Activated CD4-positive, alpha-beta memory T cell treated with anti-CD3 and anti-CD28 coated beads for 36 hours (primary cell): Measurements from ENCODE around the gene CELF1. TPM values are rescaled to one million over a fixed set of nuclear protein-coding genes. Genes with fewer than 3 reads are reported as not detected.

Experiments
- CTCF ChIA-PET: fragments of 350-600 bp; sonication (Branson Sonifier 250); formaldehyde crosslinking; loops from one replicate; lab custom pipeline; 2021; ENCODE audit warnings: antibody characterized with exemption, inconsistent platforms; lab: Charles Lee
- POLR2A ChIA-PET: fragments of 350-600 bp; sonication (Branson Sonifier 250); formaldehyde crosslinking; loops from one replicate; lab custom pipeline; 2021; ENCODE audit warnings: antibody characterized with exemption; lab: Charles Lee
- DNase-seq: peaks from one replicate; pipeline ENCODE4 v3.0.0-alpha.2; 2020
- H3K27ac Mint-ChIP-seq: one replicate; pipeline ENCODE4 v1.8.0; 2021; ENCODE audit warnings: mixed read lengths
- H3K27me3 Mint-ChIP-seq: one replicate; pipeline ENCODE4 v1.8.0; 2021; ENCODE audit warnings: mixed read lengths
- H3K36me3 Mint-ChIP-seq: one replicate; pipeline ENCODE4 v1.8.0; 2021; ENCODE audit warnings: mixed read lengths
- H3K4me1 Mint-ChIP-seq: one replicate; pipeline ENCODE4 v1.8.0; 2021; ENCODE audit warnings: low read depth, mixed read lengths
- H3K4me3 Mint-ChIP-seq: one replicate; pipeline ENCODE4 v1.8.0; 2021; ENCODE audit warnings: mild to moderate bottlenecking, mixed read lengths
- H3K9me3 Mint-ChIP-seq: one replicate; pipeline ENCODE4 v1.8.0; 2021; ENCODE audit warnings: mixed read lengths
- intact Hi-C: fragments of 100-400 bp; cut with micrococcal nuclease; formaldehyde crosslinking; loops from one replicate; pipeline ENCODE4 v1.15.1; 2023
- total RNA-seq, 2 experiments: library from RNA; stranded (reverse); gene quantifications; one replicate each; pipeline ENCODE4 v1.2.3, GENCODE V29; 2021

CELF1 gene
- total RNA-seq, 2 experiments from 2014 or later, result 103 to 115 TPM

DNA sequence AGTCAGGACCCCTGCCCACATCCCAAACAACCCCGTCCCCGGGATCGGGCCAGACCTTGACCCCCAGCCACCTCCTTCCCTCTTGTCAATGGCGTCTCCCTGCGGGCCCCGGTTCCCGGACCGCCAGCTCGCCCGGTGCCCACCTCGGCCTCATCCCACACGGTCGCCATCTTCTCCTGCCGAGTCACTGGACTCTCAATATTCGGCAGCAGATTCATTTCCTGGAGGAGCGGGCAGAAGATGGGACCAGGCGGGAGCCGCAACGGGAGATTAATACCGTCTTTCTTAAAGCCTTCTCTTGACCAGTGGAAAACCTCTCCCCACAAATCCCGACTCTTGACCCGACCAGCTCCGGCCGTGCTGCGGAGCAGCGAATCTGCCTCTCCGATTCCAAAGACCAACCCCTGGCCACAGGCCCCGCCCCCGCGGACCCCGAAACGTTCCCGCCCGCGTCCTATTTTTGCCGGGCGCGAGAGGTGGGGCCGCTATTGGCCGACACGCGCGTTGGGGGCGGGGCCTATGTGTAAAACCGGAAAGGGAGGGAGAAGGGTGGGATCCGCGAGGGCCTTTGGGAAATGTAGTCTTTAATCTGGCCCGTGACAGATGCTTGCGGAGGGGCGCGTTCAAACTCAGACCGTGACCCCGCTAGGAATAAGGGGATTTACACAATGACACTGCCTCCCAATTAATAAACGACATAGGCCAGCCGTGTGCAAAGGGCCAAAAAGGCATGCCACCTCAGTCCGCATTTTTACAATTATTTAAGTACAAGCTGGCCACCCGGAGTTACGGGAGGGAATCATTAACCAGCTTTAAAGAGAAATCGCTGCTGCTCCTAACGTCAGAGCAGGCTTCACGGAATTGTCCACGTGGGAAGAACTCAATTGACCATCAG lies 126.6 kb downstream of the CELF1 start, which contains the start of gene PSMC3:
Gene PSMC3 (minus strand): TSS at position 378 of the 895 bp plus-strand sequence. CDS start 160 bp downstream, at position 218.
- ChIA-PET CTCF (interaction anchor here (0.8 to 6.2 kb wide), 5 partner anchors 15 to 210 kb away, joined by 3 to 59 read pairs (median 4); no protein-coding TSS in a partner anchor), POLR2A (interaction anchor here (1.0 to 2.7 kb wide), 7 partner anchors 16 to 212 kb away, joined by 3 to 9 read pairs (median 4); partner anchors contain the start of genes ACP2, DDB2, PTPMT1 and SLC39A13)
- Mint-ChIP-seq H3K4me3 (peak within 1 kb of the TSS; percentile 100), H3K36me3 (peaks cover 40% of the 10 kb centered on the region), H3K9me3 (no peaks in the 10 kb centered on the region), H3K27me3 (no peaks in the 10 kb centered on the region), H3K4me1 (peaks cover 26% of the 10 kb centered on the region), H3K27ac (peak within 1 kb of the TSS; percentile 95)
- intact Hi-C loops, result loop anchor here (1.0 to 10.0 kb wide), 8 partner anchors 18 to 422 kb away; partner anchors contain the start of genes CELF1, FNBP4, KBTBD4 and NDUFS3
- DNase-seq, result peak; percentile 99

DNA sequence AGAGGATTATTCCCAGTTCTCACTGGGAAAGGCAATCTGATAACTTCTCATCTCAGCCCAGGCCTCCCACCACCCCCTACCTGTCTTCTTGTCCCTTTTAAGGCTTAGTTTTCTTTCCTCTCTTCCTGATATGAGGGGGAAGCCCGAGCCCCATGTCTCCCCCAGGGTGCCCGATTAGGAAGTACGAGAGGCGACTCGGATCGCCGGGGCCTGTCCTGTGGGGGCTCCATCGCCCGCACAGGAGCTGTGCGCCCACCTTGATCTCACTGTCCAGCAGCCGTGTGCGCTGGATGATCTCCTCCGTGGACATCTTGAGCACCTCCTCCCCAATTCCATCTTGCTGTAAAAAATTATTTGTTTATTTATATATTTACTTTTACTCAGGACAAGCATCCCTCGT lies 127.3 kb downstream of the CELF1 start:
- H3K27ac Mint-ChIP-seq, result peak overlapping the region; percentile 95
- no peaks in the 10 kb centered on the region for H3K27me3 Mint-ChIP-seq
- DNase-seq, result no peak
- ChIA-PET POLR2A (interaction anchor here (1.0 to 2.7 kb wide), 4 partner anchors 10 to 211 kb away, joined by 3 to 9 read pairs (median 4); partner anchors contain the start of genes ACP2, DDB2 and SLC39A13), CTCF (interaction anchor here (0.6 to 6.2 kb wide), 5 partner anchors 14 to 151 kb away, joined by 3 to 59 read pairs (median 4); no protein-coding TSS in a partner anchor)
- intact Hi-C loops, result loop anchor here (1.0 to 10.0 kb wide), 8 partner anchors 17 to 423 kb away; partner anchors contain the start of genes CELF1, FNBP4, KBTBD4 and NDUFS3
- peak overlapping the region; percentile 100 for H3K4me3 Mint-ChIP-seq
- H3K9me3 Mint-ChIP-seq, result no peaks in the 10 kb centered on the region
- H3K4me1 Mint-ChIP-seq, result peaks cover 26% of the 10 kb centered on the region
- H3K36me3 Mint-ChIP-seq, result peaks cover 42% of the 10 kb centered on the region

DNA sequence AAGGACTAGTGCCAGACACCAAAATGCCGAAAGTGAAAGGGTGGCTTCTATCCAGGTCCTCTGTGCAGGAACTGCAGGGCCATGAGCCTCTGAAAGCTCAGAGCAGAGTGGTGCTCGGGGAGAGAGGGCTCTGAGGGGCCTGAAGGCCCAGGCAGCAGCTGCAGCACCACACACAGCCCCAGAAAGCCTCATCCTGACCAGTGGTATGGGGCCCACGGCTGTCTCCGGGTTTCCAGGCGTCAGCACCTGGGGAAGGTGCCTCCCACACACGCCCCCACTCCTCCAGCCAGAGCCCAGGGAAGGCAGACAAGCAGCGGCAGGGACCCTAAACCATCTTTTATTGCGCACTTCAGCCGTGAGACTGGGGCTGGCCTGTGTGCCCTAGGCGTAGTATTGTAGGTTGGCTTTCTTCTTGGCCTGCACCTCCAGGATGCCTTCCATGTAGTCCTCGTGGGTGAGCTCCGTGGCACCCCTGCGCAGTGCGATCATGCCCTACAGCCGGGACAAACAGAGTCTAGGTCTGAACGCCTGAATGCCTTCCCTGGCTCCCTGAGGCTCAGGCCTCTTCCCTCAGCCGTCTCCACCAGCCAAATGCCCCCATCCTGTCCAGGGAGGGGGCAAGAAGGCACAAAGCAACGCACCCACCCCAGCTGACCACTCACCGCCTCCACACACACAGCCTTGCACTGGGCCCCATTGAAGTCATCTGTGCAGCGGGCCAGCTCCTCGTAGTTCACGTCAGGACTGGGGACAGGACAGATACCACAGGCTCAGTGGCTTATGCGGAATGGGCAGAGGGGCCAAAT lies 134.3 kb downstream of the CELF1 start:
- no peaks in the 10 kb centered on the region for H3K9me3 Mint-ChIP-seq
- intact Hi-C loops, result no loop called here
- H3K27me3 Mint-ChIP-seq, result no peaks in the 10 kb centered on the region
- POLR2A ChIA-PET, result no interaction called here
- H3K27ac Mint-ChIP-seq, result no peak overlapping the region
- no peak for DNase-seq
- no peak overlapping the region for H3K4me3 Mint-ChIP-seq
- H3K36me3 Mint-ChIP-seq, result peaks cover 41% of the 10 kb centered on the region
- H3K4me1 Mint-ChIP-seq, result no peaks in the 10 kb centered on the region
- CTCF ChIA-PET, result no interaction called here

DNA sequence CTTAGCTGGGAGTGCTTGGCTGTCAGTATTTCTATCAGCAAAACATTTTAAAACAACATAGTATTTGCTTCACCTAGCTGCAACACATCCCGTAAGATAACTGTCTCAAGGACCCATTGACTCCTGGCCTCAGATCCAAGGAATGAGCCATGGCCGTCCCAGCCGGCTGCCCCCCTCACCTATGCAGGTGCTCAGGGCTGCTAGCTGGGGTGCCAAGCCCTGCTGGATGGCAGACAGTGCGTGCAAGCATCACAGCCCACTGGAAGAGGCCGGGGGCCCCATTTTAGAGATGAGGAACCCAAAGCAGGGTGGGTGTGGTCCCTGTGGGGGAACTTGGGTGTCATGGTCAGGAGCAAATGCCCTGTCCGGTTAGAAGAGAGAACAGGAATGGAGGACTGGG lies 135.2 kb downstream of the CELF1 start:
- no peak overlapping the region for H3K4me3 Mint-ChIP-seq
- H3K9me3 Mint-ChIP-seq, result no peaks in the 10 kb centered on the region
- ChIA-PET POLR2A (no interaction called here), CTCF (no interaction called here)
- no peaks in the 10 kb centered on the region for H3K27me3 Mint-ChIP-seq
- peaks cover 35% of the 10 kb centered on the region for H3K36me3 Mint-ChIP-seq
- DNase-seq, result no peak
- no peak overlapping the region for H3K27ac Mint-ChIP-seq
- intact Hi-C loops, result no loop called here
- no peaks in the 10 kb centered on the region for H3K4me1 Mint-ChIP-seq

DNA sequence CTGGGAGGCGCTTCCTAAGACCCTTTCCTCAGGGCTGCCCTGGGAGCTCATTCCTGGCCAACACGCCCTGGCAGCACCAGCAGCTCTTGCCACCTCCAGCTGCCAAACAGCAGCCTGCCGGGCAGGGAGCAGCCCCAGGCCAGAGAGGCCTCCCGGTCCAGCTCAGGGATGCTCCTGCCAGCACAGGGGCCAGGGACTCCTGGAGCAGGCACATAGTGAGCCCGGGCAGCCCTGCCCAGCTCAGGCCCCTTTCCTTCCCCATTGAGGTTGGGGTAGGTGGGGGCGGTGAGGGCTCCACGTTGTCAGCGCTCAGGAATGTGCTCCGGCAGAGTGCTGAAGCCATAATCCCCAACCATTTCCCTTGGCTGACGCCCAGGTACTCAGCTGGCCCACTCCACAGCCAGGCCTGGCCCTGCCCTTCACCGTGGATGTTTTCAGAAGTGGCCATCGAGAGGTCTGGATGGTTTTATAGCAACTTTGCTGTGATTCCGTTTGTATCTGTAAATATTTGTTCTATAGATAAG lies 136.9 kb downstream of the CELF1 start:
- Mint-ChIP-seq H3K27me3 (no peaks in the 10 kb centered on the region), H3K4me3 (no peak overlapping the region), H3K36me3 (peaks cover 23% of the 10 kb centered on the region), H3K9me3 (no peaks in the 10 kb centered on the region), H3K27ac (no peak overlapping the region), H3K4me1 (no peaks in the 10 kb centered on the region)
- intact Hi-C loops, result no loop called here
- DNase-seq, result no peak
- CTCF ChIA-PET, result interaction anchor here (0.6 kb wide), 1 partner anchor 42 kb away, joined by 4 read pairs; no protein-coding TSS in a partner anchor
- POLR2A ChIA-PET, result interaction anchor here (0.8 kb wide), 1 partner anchor 9 kb away, joined by 4 read pairs; no protein-coding TSS in a partner anchor

Other genes with a start within 250 kb of the CELF1 start
- not detected for gene MYBPC3, start 200.4 kb downstream of the CELF1 start, total RNA-seq
- gene SPI1, start 174.6 kb downstream of the CELF1 start, total RNA-seq, result not detected
- 10 to 100 TPM; 17.7 to 18.0 TPM for gene SLC39A13, start 144.5 kb downstream of the CELF1 start, total RNA-seq
- gene PSMC3, start 126.7 kb downstream of the CELF1 start, total RNA-seq, result 100 to 1,000 TPM; 143 to 148 TPM
- under 1 TPM in 1 of 2 experiments, not detected in 1; 0.22 TPM for gene RAPSN, start 104.0 kb downstream of the CELF1 start, total RNA-seq
- 10 to 100 TPM; 45.7 to 47.9 TPM for gene PTPMT1, start 12.5 kb upstream of the CELF1 start, total RNA-seq
- gene KBTBD4, start 25.8 kb upstream of the CELF1 start, total RNA-seq, result 10 to 100 TPM; 18.7 to 18.8 TPM
- 10 to 100 TPM; 94.0 to 94.4 TPM for gene NDUFS3, start 25.9 kb upstream of the CELF1 start, total RNA-seq
- not detected for gene FAM180B, start 33.5 kb upstream of the CELF1 start, total RNA-seq
- not detected for gene C1QTNF4, start 41.3 kb upstream of the CELF1 start, total RNA-seq
- 100 to 1,000 TPM; 110 to 117 TPM for gene MTCH2, start 89.4 kb upstream of the CELF1 start, total RNA-seq
- 1 to 10 TPM; 4.2 to 5.0 TPM for gene AGBL2, start 162.2 kb upstream of the CELF1 start, total RNA-seq
- 100 to 1,000 TPM in 1 of 2 experiments, 10 to 100 TPM in 1; 93.5 to 114 TPM for gene FNBP4, start 214.2 kb upstream of the CELF1 start, total RNA-seq